Left renal pelvis (tissue), 4 donors: ENCODE measurements around the gene PTPN6. TPM values are rescaled to one million over a fixed set of nuclear protein-coding genes. Genes with fewer than 3 reads are reported as not detected.

Experiments used
- DNase-seq, 4 donors: peaks; one replicate each; pipeline ENCODE4 v3.0.0-alpha.2; 2013; ENCODE audit warnings: low read depth in 4 of 4, low spot score in 3 of 4
- polyA plus RNA-seq, 4 donors: library from polyadenylated mRNA; unstranded; fragments of 120-200 nt; gene quantifications; one replicate each; pipeline ENCODE4 v1.2.1, GENCODE V29; 2013; ENCODE audit not compliant: insufficient read length in 4 of 4

The PTPN6 gene
- polyA plus RNA-seq, 4 donors: 10.3 to 26.7 (median 18.8) TPM

GRCh38 chr12:6953442-6954315 is 2.5 kb downstream of the PTPN6 start:
- no peak for DNase-seq

DNA sequence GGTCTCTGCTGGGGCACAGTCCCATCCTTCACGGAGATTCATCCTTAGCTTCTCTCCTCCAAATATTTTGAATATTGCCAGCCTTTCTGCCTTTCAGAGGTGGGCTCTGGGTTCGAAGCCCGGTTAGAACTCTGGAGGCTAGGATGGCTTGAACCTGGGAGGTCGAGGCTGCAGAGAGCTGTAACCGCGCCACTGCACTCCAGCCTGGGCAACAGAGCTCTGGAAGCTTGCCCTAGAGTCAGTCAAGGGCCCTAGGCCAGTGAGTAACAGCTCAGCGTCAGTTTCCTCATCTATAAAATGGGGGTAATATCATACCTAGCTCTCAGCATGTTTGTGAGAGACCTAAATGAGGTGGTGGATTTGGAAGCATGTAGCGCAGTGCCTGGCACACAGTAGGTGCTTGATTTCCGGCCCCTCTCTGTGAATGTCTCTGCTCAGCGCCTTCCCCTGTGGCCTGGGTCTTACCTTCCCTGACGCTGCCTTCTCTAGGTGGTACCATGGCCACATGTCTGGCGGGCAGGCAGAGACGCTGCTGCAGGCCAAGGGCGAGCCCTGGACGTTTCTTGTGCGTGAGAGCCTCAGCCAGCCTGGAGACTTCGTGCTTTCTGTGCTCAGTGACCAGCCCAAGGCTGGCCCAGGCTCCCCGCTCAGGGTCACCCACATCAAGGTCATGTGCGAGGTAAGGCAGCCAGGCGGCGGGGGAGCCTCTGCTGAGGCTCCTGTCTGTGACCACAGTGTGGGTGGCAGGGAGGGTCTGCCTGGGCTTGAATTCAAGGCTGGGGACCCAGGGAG is 3.4 kb downstream of the PTPN6 start:
- no peak for DNase-seq

DNA sequence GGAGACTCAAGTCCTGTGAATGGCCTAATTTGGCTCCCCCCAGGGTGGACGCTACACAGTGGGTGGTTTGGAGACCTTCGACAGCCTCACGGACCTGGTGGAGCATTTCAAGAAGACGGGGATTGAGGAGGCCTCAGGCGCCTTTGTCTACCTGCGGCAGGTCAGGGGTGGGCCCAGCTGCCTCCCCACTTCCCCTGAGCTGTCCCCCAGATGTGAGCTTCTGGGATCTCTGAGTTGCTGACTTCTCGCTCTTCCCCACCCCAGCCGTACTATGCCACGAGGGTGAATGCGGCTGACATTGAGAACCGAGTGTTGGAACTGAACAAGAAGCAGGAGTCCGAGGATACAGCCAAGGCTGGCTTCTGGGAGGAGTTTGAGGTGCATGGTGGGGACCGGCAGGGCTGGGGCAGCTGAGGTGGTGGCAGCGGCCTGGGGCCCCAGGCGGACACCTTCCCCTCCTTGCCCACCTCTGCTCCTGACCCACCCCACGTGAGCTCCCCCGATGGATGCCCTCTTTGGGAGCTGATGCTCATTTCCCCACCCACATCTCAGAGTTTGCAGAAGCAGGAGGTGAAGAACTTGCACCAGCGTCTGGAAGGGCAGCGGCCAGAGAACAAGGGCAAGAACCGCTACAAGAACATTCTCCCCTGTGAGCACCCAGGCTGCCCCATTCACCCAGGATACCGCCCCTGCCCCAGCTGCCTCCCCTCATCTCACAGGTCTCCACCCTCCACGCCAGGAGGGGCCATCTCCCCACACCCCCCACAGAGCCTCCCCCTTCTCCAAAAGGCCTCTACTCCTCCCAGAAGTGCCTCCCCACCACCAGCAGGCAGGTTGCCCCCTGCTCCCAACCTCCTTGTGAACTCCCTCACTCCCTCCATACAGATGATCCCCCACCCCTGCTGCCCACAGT is 4.2 kb downstream of the PTPN6 start:
- DNase-seq: no peak

- DNase-seq: no peak
Observed at GRCh38 chr12:6956021-6956727, 5.0 kb downstream of the PTPN6 start.

GRCh38 chr12:6957151-6957701 is 6.1 kb downstream of the PTPN6 start:
- DNase-seq: no peak

- no peak for DNase-seq
Observed at GRCh38 chr12:6957741-6958608, 6.8 kb downstream of the PTPN6 start.

DNA sequence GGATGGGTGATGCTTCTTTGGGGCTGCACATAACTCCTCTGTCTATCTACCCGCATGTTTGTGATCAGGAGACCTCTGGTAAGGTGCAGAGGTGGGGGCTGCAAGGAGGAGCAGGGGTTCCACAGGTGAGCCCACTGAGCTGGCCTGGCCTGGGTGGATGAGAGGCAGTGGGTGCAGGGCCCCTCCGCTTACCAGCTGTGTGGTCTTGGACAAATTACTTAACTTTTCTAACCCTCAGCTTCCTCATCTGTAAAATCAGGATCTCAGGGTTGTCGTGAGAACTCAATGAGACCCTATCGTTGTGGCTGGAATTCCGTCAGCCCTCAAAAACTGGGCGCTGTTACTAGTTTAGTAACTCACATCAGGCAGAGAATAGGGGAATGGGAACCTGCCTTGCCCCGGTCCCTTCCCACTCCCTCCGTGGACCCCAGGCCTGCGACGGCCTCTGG is 7.5 kb downstream of the PTPN6 start:
- DNase-seq: no peak

- DNase-seq: no peak
Observed at GRCh38 chr12:6959058-6959804, 8.1 kb downstream of the PTPN6 start.

DNA sequence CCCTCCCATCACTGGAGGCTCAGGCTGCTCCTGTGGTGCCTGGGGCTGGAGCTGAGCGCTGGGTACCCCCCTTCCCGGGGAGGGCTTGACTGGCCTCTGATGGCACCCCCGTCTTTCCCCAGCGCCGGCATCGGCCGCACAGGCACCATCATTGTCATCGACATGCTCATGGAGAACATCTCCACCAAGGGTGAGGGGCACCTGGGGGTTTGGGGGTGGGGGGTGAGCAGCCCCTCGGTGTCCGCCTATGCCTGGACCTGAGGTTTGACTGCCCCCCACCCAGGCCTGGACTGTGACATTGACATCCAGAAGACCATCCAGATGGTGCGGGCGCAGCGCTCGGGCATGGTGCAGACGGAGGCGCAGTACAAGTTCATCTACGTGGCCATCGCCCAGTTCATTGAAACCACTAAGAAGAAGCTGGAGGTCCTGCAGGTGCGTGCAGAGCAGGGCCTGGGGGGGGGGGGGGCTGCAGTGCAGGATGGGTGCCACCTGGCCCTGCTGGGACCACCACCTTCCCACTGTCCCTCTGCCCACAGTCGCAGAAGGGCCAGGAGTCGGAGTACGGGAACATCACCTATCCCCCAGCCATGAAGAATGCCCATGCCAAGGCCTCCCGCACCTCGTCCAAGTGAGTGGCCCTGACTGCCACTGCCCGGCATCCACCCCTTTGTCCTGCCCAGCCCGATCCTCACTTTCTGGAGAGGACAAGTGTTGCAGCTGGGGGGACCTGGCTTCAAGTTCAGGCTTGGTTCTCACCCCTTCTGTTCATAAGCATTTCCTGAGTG is 8.8 kb downstream of the PTPN6 start:
- DNase-seq: no peak

- DNase-seq: no peak
Observed at GRCh38 chr12:6960593-6961277, 9.6 kb downstream of the PTPN6 start.

DNA sequence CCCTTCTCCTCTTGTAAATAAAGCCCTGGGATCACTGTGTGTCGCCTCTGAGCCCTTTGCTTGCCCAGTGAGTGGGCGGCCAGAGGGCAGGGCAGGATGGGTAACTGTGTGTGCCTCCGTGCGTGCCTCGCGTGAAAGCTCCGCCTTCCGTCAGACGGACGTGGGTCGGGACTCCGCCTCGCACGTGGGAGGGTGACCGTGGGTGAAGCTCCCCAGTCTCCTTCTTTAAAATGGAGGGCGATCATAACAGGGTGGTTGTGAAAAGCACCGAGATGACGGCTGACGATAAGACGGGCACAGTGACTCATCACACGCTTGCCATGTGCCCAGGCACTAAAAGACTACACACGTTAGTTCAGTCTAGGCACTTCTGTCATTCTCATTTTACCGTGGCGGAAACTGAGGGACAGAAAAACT is 10.1 kb downstream of the PTPN6 start:
- no peak for DNase-seq

- DNase-seq: no peak
Observed at GRCh38 chr12:6961695-6962284, 10.6 kb downstream of the PTPN6 start.

GRCh38 chr12:6962285-6963015 is 11.3 kb downstream of the PTPN6 start:
- DNase-seq: no peak

- DNase-seq: no peak
Observed at GRCh38 chr12:6963016-6963731, 12.0 kb downstream of the PTPN6 start.
